HEK293 (cell line): Measurements from ENCODE around the gene SYAP1.

Experiments used
- BCL11A ChIP-seq: fragments of 450-650 bp; formaldehyde crosslinking; IDR thresholded peaks from 2 replicates; pipeline ENCODE4 v1.5.1; 2016; ENCODE audit warnings: low read depth, missing biosample characterization, missing genetic modification characterization
- KLF16 ChIP-seq: fragments of 450-650 bp; formaldehyde crosslinking; IDR thresholded peaks from 2 replicates; pipeline ENCODE4 v1.5.1; 2017; ENCODE audit warnings: missing biosample characterization, missing genetic modification characterization
- KLF7 ChIP-seq: fragments of 450-650 bp; formaldehyde crosslinking; IDR thresholded peaks from 2 replicates; pipeline ENCODE4 v1.5.1; 2016; ENCODE audit warnings: missing biosample characterization, missing genetic modification characterization, borderline replicate concordance
- YY2 ChIP-seq: fragments of 450-650 bp; formaldehyde crosslinking; IDR thresholded peaks from 2 replicates; pipeline ENCODE4 v1.5.1; 2016; ENCODE audit warnings: missing biosample characterization, missing genetic modification characterization
- ZNF114 ChIP-seq: fragments of 450-650 bp; formaldehyde crosslinking; IDR thresholded peaks from 2 replicates; pipeline ENCODE4 v1.5.0; 2017; ENCODE audit warnings: missing biosample characterization, missing genetic modification characterization
- ZNF184 ChIP-seq: fragments of 450-650 bp; IDR thresholded peaks from 2 replicates; pipeline ENCODE4 v1.5.1; 2018; ENCODE audit warnings: missing biosample characterization, mild to moderate bottlenecking, missing genetic modification characterization
- ZNF514 ChIP-seq: fragments of 450-650 bp; formaldehyde crosslinking; IDR thresholded peaks from 2 replicates; pipeline ENCODE4 v1.5.1; 2016; ENCODE audit warnings: missing biosample characterization, missing genetic modification characterization
- ZNF654 ChIP-seq: fragments of 450-650 bp; formaldehyde crosslinking; IDR thresholded peaks from 2 replicates; pipeline ENCODE4 v1.5.1; 2016; ENCODE audit warnings: low read depth, missing biosample characterization, missing genetic modification characterization
- ZSCAN30 ChIP-seq: fragments of 450-650 bp; IDR thresholded peaks from 2 replicates; pipeline ENCODE4 v1.5.1; 2018; ENCODE audit warnings: missing biosample characterization, mild to moderate bottlenecking, missing genetic modification characterization, moderate library complexity
- TF ChIP-seq, protein P1 (sequence below): fragments of 450-650 bp; formaldehyde crosslinking; IDR thresholded peaks from 2 replicates; pipeline ENCODE4 v1.5.1; 2016; ENCODE audit warnings: missing biosample characterization, missing genetic modification characterization
- TF ChIP-seq, protein P2 (sequence below): fragments of 450-650 bp; formaldehyde crosslinking; IDR thresholded peaks from 2 replicates; pipeline ENCODE4 v1.5.1; 2016; ENCODE audit warnings: missing biosample characterization, missing genetic modification characterization
- TF ChIP-seq, protein P3 (sequence below): fragments of 450-650 bp; formaldehyde crosslinking; IDR thresholded peaks from 2 replicates; pipeline ENCODE4 v1.5.1; 2016; ENCODE audit warnings: missing biosample characterization, missing genetic modification characterization, low read depth

- no peak for TF ChIP-seq KLF7 (tag by site-specific recombination)
- TF ChIP-seq, protein P1, sequence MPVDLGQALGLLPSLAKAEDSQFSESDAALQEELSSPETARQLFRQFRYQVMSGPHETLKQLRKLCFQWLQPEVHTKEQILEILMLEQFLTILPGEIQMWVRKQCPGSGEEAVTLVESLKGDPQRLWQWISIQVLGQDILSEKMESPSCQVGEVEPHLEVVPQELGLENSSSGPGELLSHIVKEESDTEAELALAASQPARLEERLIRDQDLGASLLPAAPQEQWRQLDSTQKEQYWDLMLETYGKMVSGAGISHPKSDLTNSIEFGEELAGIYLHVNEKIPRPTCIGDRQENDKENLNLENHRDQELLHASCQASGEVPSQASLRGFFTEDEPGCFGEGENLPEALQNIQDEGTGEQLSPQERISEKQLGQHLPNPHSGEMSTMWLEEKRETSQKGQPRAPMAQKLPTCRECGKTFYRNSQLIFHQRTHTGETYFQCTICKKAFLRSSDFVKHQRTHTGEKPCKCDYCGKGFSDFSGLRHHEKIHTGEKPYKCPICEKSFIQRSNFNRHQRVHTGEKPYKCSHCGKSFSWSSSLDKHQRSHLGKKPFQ (tag by site-specific recombination): no peak
- no peak for TF ChIP-seq YY2 (tag by site-specific recombination)
- TF ChIP-seq, protein P2, sequence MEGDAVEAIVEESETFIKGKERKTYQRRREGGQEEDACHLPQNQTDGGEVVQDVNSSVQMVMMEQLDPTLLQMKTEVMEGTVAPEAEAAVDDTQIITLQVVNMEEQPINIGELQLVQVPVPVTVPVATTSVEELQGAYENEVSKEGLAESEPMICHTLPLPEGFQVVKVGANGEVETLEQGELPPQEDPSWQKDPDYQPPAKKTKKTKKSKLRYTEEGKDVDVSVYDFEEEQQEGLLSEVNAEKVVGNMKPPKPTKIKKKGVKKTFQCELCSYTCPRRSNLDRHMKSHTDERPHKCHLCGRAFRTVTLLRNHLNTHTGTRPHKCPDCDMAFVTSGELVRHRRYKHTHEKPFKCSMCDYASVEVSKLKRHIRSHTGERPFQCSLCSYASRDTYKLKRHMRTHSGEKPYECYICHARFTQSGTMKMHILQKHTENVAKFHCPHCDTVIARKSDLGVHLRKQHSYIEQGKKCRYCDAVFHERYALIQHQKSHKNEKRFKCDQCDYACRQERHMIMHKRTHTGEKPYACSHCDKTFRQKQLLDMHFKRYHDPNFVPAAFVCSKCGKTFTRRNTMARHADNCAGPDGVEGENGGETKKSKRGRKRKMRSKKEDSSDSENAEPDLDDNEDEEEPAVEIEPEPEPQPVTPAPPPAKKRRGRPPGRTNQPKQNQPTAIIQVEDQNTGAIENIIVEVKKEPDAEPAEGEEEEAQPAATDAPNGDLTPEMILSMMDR (tag by site-specific recombination): no peak
- no peak for TF ChIP-seq BCL11A (tag by site-specific recombination)
- TF ChIP-seq, protein P3, sequence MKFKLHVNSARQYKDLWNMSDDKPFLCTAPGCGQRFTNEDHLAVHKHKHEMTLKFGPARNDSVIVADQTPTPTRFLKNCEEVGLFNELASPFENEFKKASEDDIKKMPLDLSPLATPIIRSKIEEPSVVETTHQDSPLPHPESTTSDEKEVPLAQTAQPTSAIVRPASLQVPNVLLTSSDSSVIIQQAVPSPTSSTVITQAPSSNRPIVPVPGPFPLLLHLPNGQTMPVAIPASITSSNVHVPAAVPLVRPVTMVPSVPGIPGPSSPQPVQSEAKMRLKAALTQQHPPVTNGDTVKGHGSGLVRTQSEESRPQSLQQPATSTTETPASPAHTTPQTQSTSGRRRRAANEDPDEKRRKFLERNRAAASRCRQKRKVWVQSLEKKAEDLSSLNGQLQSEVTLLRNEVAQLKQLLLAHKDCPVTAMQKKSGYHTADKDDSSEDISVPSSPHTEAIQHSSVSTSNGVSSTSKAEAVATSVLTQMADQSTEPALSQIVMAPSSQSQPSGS (tag by site-specific recombination): no peak
- no peak for TF ChIP-seq ZNF114 (tag by site-specific recombination)
- no peak for TF ChIP-seq ZSCAN30 (tag by site-specific recombination)
- TF ChIP-seq ZNF654 (tag by site-specific recombination): no peak
- TF ChIP-seq KLF16: no peak
- TF ChIP-seq ZNF184 (tag by site-specific recombination): no peak
- TF ChIP-seq ZNF514: no peak
These were observed 20.0 kb upstream of the SYAP1 start for GRCh38 chrX:16699389-16699788.
